Nephron progenitor cell (in vitro differentiated cells): Measurements from ENCODE around the gene FADS1.
A peak's percentile ranks its signal among the peaks of the same experiment; 100 is the strongest.

Experiments used
- DNase-seq: peaks from one replicate; pipeline ENCODE4 v3.0.0; 2021
- H3K27ac Mint-ChIP-seq: 2 replicates; pipeline ENCODE4 v1.8.0; 2021; ENCODE audit warnings: mild to moderate bottlenecking, moderate library complexity, mixed read lengths
- H3K27me3 Mint-ChIP-seq: 2 replicates; pipeline ENCODE4 v1.8.0; 2021; ENCODE audit warnings: mild to moderate bottlenecking, low read depth, mixed read lengths; ENCODE audit not compliant: poor library complexity
- H3K36me3 Mint-ChIP-seq: 2 replicates; pipeline ENCODE4 v1.8.0; 2021; ENCODE audit warnings: low read depth, mixed read lengths
- H3K4me1 Mint-ChIP-seq: 2 replicates; pipeline ENCODE4 v1.8.0; 2021; ENCODE audit warnings: mixed read lengths
- H3K4me3 Mint-ChIP-seq: 2 replicates; pipeline ENCODE4 v1.8.0; 2021; ENCODE audit warnings: mild to moderate bottlenecking, moderate library complexity, mixed read lengths
- H3K9me3 Mint-ChIP-seq: 2 replicates; pipeline ENCODE4 v1.8.0; 2021; ENCODE audit warnings: mild to moderate bottlenecking, moderate library complexity, mixed read lengths
- TF ChIP-seq, protein P1 (sequence below): fragments of 200-600 bp; sonication (generic); IDR thresholded peaks from 2 replicates; pipeline ENCODE4 v1.5.0; 2021; ENCODE audit warnings: antibody characterized with exemption

Gene FADS1

DNA sequence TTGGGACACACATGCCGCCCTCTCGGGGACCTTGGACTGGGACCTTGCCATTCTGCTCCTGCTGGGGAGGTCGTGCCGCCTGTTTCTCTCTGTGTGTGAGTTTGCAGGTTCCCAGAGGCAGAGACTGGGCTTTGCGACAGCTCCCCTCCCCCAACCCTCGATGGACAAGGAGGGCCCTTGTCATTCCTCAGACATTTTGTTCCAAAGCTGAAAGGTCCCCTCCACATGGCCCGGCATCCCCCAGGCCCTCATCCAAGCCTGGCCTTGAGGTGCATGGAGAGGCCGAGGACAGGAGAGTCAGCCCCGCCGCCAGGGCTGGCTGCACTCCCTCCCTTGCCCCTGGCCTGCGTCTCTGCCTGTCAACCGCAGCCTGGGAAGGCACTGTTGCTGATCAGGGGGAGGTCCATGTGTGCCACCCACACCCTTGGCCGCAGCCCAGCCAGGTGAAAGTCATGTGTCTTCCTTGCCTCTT lies 36.9 kb upstream of the FADS1 start:
- no peaks in the 10 kb centered on the region for H3K27me3 Mint-ChIP-seq
- no peaks in the 10 kb centered on the region for H3K4me1 Mint-ChIP-seq
- no peak overlapping the region for H3K4me3 Mint-ChIP-seq
- no peaks in the 10 kb centered on the region for H3K9me3 Mint-ChIP-seq
- peak overlapping the region; percentile 39 for H3K27ac Mint-ChIP-seq
- peaks cover 50% of the 10 kb centered on the region for H3K36me3 Mint-ChIP-seq
- DNase-seq = no peak
- TF ChIP-seq, protein P1, sequence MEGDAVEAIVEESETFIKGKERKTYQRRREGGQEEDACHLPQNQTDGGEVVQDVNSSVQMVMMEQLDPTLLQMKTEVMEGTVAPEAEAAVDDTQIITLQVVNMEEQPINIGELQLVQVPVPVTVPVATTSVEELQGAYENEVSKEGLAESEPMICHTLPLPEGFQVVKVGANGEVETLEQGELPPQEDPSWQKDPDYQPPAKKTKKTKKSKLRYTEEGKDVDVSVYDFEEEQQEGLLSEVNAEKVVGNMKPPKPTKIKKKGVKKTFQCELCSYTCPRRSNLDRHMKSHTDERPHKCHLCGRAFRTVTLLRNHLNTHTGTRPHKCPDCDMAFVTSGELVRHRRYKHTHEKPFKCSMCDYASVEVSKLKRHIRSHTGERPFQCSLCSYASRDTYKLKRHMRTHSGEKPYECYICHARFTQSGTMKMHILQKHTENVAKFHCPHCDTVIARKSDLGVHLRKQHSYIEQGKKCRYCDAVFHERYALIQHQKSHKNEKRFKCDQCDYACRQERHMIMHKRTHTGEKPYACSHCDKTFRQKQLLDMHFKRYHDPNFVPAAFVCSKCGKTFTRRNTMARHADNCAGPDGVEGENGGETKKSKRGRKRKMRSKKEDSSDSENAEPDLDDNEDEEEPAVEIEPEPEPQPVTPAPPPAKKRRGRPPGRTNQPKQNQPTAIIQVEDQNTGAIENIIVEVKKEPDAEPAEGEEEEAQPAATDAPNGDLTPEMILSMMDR = no peak

DNA sequence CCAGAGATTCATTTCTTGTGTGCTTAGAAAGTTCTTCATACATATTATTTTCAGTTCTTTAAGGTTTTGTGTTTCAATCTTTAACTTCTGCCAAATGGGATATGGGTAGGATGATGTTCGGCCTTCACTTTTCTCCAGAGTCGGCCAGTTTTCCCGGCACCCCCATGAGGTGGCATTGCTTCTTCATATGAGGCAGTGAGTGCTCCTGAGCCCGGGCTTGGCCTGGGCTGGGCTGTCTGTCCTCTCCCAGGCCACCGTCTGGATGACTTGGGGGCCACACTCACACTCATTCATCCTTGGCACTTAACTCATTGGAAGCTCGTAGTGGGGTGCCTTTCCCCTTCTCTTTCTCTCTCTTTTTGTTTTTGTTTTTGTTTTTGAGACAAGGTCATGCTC lies 35.1 kb upstream of the FADS1 start:
- H3K36me3 Mint-ChIP-seq = peaks cover 63% of the 10 kb centered on the region
- TF ChIP-seq, protein P1 = no peak
- no peak for DNase-seq
- no peaks in the 10 kb centered on the region for H3K4me1 Mint-ChIP-seq
- H3K27me3 Mint-ChIP-seq = no peaks in the 10 kb centered on the region
- H3K4me3 Mint-ChIP-seq = no peak overlapping the region
- H3K27ac Mint-ChIP-seq = peak overlapping the region; percentile 73
- H3K9me3 Mint-ChIP-seq = no peaks in the 10 kb centered on the region

- TF ChIP-seq, protein P1 = no peak
- Mint-ChIP-seq H3K4me3 (no peak overlapping the region), H3K9me3 (no peaks in the 10 kb centered on the region), H3K27ac (peak overlapping the region; percentile 45), H3K4me1 (peaks cover 4% of the 10 kb centered on the region), H3K36me3 (peaks cover 69% of the 10 kb centered on the region), H3K27me3 (no peaks in the 10 kb centered on the region)
- DNase-seq = no peak
Observed at GRCh38 chr11:61851113-61851899, 34.5 kb upstream of the FADS1 start.

DNA sequence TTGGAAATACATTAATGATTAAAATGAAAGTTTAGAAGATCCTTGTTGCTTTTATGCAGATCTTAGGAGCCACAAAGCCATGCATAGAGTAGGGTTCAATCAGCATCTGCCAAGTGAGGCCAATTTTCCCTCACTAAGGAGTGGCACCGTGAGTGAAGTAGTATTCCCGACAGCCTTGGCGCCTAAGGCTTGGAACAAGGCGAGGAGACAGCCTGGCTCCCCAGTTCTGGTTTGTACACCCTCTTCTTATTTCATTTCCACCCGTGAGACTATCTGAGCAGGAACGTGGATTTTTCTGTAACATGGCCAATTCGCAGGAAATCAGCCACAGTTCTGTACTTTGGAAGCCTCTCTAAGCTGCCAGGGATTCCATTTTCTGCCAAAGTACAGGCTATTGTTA lies 33.9 kb upstream of the FADS1 start:
- no peak for DNase-seq
- Mint-ChIP-seq H3K4me1 (peaks cover 10% of the 10 kb centered on the region), H3K27me3 (no peaks in the 10 kb centered on the region), H3K27ac (peak overlapping the region; percentile 20), H3K36me3 (peaks cover 73% of the 10 kb centered on the region), H3K4me3 (no peak overlapping the region), H3K9me3 (no peaks in the 10 kb centered on the region)
- TF ChIP-seq, protein P1 = no peak

DNA sequence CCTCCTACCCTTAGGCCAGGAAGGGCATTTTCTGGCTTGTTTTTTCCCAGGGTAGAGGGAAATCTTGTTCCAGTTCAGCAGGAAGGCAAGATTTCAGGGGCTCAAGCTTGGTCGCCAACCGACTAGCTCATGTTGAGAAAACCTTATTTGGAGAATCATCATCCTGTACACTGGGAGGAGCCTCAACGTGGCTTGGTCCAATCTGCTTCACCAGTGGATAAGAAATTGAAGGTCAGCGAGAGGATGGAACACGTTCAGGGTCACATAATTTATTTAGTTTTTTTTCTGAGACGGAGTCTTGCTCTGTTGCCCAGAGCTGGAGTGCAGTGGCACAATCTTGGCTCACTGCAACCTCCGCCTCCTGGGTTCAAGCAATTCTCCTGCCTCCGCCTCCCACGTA lies 31.8 kb upstream of the FADS1 start:
- no peaks in the 10 kb centered on the region for H3K27me3 Mint-ChIP-seq
- DNase-seq = no peak
- no peaks in the 10 kb centered on the region for H3K9me3 Mint-ChIP-seq
- no peak overlapping the region for H3K27ac Mint-ChIP-seq
- peaks cover 84% of the 10 kb centered on the region for H3K36me3 Mint-ChIP-seq
- H3K4me3 Mint-ChIP-seq = no peak overlapping the region
- TF ChIP-seq, protein P1 = no peak
- peaks cover 16% of the 10 kb centered on the region for H3K4me1 Mint-ChIP-seq
